Keratinocyte (primary cell): Measurements from ENCODE around the gene TNS1. TPM values are rescaled to one million over a fixed set of nuclear protein-coding genes. Genes with fewer than 3 reads are reported as not detected.
"Not testable (repeated sequence)": the region's sequence is repeated elsewhere in the genome, so short reads cannot be mapped to it uniquely, and the experiment has no call there.

Experiments used
- DNase-seq: peaks from one replicate; pipeline ENCODE4 v3.0.0-alpha.2; 2011; ENCODE audit warnings: low read depth, missing footprints, low spot score
- FAIRE-seq: peaks from 2 replicates; lab custom pipeline; 2011; peaks lifted over from hg19 to GRCh38; lab: Jason Lieb, UNC
- H2AFZ ChIP-seq: 2 replicates; pipeline ENCODE4 v1.6.0; 2012; ENCODE audit warnings: low read length, control low read depth, inconsistent platforms; ENCODE audit not compliant: control insufficient read depth
- H3K27ac ChIP-seq: 2 replicates; pipeline ENCODE4 v1.5.1; 2011; ENCODE audit warnings: low read length; ENCODE audit not compliant: control insufficient read depth, insufficient read depth
- H3K27me3 ChIP-seq: 3 replicates; pipeline ENCODE4 v1.6.0; 2011; ENCODE audit warnings: low read length; ENCODE audit not compliant: control insufficient read depth, insufficient read depth; ENCODE audit errors: extremely low read depth
- H3K36me3 ChIP-seq, 2 experiments: 2 replicates in 1 of 2; 3 replicates in 1 of 2; pipeline ENCODE4 v1.5.1; 2011; ENCODE audit warnings: low read length in 2 of 2, mild to moderate bottlenecking in 1 of 2; ENCODE audit not compliant: control insufficient read depth in 2 of 2, insufficient read depth in 2 of 2; ENCODE audit errors: extremely low read depth in 1 of 2
- H3K4me1 ChIP-seq: 3 replicates; pipeline ENCODE4 v1.5.1; 2011; ENCODE audit warnings: low read length; ENCODE audit not compliant: control insufficient read depth, insufficient read depth; ENCODE audit errors: extremely low read depth
- H3K4me2 ChIP-seq: 3 replicates; pipeline ENCODE4 v1.6.0; 2011; ENCODE audit warnings: low read depth, low read length; ENCODE audit not compliant: control insufficient read depth, insufficient read depth; ENCODE audit errors: extremely low read depth
- H3K4me3 ChIP-seq, 3 experiments: fragments of 200-600 bp in 1 of 3; sonication (generic) in 1 of 3; 2 replicates in 2 of 3; 3 replicates in 1 of 3; pipeline ENCODE4 v1.5.1; 2011 to 2016; ENCODE audit warnings: low read length in 3 of 3, mild to moderate bottlenecking in 3 of 3, control low read depth in 2 of 3, inconsistent platforms in 1 of 3, low read depth in 1 of 3, mixed read lengths in 1 of 3, mixed run types in 1 of 3, moderate library complexity in 1 of 3; ENCODE audit not compliant: control insufficient read depth in 2 of 3, insufficient read depth in 2 of 3; ENCODE audit errors: extremely low read depth in 1 of 3
- H3K79me2 ChIP-seq: 2 replicates; pipeline ENCODE4 v1.6.0; 2012; ENCODE audit warnings: low read length; ENCODE audit not compliant: control insufficient read depth, insufficient read depth
- H3K9ac ChIP-seq: 3 replicates; pipeline ENCODE4 v1.6.0; 2011; ENCODE audit warnings: low read length; ENCODE audit not compliant: control insufficient read depth, insufficient read depth; ENCODE audit errors: extremely low read depth
- H3K9me1 ChIP-seq: 3 replicates; pipeline ENCODE4 v1.6.0; 2011; ENCODE audit warnings: low read length; ENCODE audit not compliant: control insufficient read depth, insufficient read depth; ENCODE audit errors: extremely low read depth
- H3K9me3 ChIP-seq: 2 replicates; pipeline ENCODE4 v1.5.1; 2012; ENCODE audit warnings: low read depth, low read length; ENCODE audit not compliant: control insufficient read depth
- H4K20me1 ChIP-seq: 3 replicates; pipeline ENCODE4 v1.6.0; 2011; ENCODE audit warnings: low read length; ENCODE audit not compliant: control insufficient read depth, insufficient read depth; ENCODE audit errors: extremely low read depth
- EZH2 ChIP-seq: IDR thresholded peaks from one replicate; pipeline ENCODE4 v1.6.1; 2012; ENCODE audit warnings: inconsistent platforms, mild to moderate bottlenecking, low read length, moderate library complexity
- dilution Hi-C: fragments of 300-500 bp; cut with MboI; formaldehyde crosslinking; loops from one replicate; pipeline ENCODE4 v1.7.0; 2020; ENCODE audit warnings: low sequenced_read_pairs; ENCODE audit not compliant: extremely low pct_ligation_motif_present
- polyA plus RNA-seq, 5 experiments: library from polyadenylated mRNA; depleted of rRNA in 3 of 5; stranded (reverse) in 3 of 5; stranded (forward) in 1 of 5; unstranded in 1 of 5; fragments of >200 nt; gene quantifications; 1 replicate in 1 of 5; 2 replicates in 3 of 5; 3 replicates in 1 of 5; pipeline versions ENCODE4 v1.2.1 to v1.2.3, GENCODE V29; 2011 to 2012; ENCODE audit warnings: missing spikeins in 2 of 5, low read depth in 1 of 5, low replicate concordance in 1 of 5
- TF ChIP-seq, protein P1 (sequence below), 3 experiments: IDR thresholded peaks in 1 of 3; conservative IDR thresholded peaks in 1 of 3; optimal IDR thresholded peaks in 1 of 3; 2 replicates in 2 of 3; 3 replicates in 1 of 3; pipeline versions ENCODE3 to v1.5.1; 2011; ENCODE audit warnings: low read length in 3 of 3, mild to moderate bottlenecking in 3 of 3, moderate library complexity in 2 of 3, control low read depth in 1 of 3, inconsistent platforms in 1 of 3; ENCODE audit not compliant: insufficient read depth in 2 of 3; ENCODE audit errors: extremely low read depth in 1 of 3

Gene TNS1
- polyA plus RNA-seq, 1 donor (not counting 4 experiments of a cell fraction or from before 2014, with no cell fraction given): 2.5 TPM

GRCh38 chr2:218019411-218020060 lies 16.7 kb upstream of the TNS1 start:
- no peak overlapping the region for H3K27ac ChIP-seq
- no peaks in the 10 kb centered on the region for H3K9me1 ChIP-seq
- TF ChIP-seq, protein P1, sequence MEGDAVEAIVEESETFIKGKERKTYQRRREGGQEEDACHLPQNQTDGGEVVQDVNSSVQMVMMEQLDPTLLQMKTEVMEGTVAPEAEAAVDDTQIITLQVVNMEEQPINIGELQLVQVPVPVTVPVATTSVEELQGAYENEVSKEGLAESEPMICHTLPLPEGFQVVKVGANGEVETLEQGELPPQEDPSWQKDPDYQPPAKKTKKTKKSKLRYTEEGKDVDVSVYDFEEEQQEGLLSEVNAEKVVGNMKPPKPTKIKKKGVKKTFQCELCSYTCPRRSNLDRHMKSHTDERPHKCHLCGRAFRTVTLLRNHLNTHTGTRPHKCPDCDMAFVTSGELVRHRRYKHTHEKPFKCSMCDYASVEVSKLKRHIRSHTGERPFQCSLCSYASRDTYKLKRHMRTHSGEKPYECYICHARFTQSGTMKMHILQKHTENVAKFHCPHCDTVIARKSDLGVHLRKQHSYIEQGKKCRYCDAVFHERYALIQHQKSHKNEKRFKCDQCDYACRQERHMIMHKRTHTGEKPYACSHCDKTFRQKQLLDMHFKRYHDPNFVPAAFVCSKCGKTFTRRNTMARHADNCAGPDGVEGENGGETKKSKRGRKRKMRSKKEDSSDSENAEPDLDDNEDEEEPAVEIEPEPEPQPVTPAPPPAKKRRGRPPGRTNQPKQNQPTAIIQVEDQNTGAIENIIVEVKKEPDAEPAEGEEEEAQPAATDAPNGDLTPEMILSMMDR (optimal IDR thresholded peaks at IDR 0.05 in 1 of 3, IDR thresholded peaks at IDR 0.05 in 1 of 3, conservative IDR thresholded peaks at IDR 0.05 in 1 of 3; ENCODE audit: extremely low read depth in 1 of 3, insufficient read depth in 2 of 3, low read length in 3 of 3): no peak
- TF ChIP-seq EZH2: no peak
- dilution Hi-C loops: no loop called here
- H2AFZ ChIP-seq: no peak overlapping the region
- no peak overlapping the region for H3K4me3 ChIP-seq
- no peaks in the 10 kb centered on the region for H3K36me3 ChIP-seq
- H3K9me3 ChIP-seq: no peaks in the 10 kb centered on the region
- no peaks in the 10 kb centered on the region for H4K20me1 ChIP-seq
- H3K4me1 ChIP-seq: no peaks in the 10 kb centered on the region
- peaks cover 21% of the 10 kb centered on the region for H3K27me3 ChIP-seq
- no peak for DNase-seq
- H3K9ac ChIP-seq: no peak overlapping the region
- FAIRE-seq: no peak
- no peak overlapping the region for H3K4me2 ChIP-seq
- H3K79me2 ChIP-seq: no peaks in the 10 kb centered on the region

- dilution Hi-C loops, FAIRE-seq, H3K4me1 ChIP-seq, H3K27ac ChIP-seq, H3K4me2 ChIP-seq, H3K79me2 ChIP-seq, H2AFZ ChIP-seq, H4K20me1 ChIP-seq, H3K9ac ChIP-seq, H3K9me1 ChIP-seq, H3K9me3 ChIP-seq, DNase-seq, H3K36me3 ChIP-seq, H3K4me3 ChIP-seq: not testable (repeated sequence)
- peaks cover 26% of the 10 kb centered on the region for H3K27me3 ChIP-seq
Observed at GRCh38 chr2:218018842-218019125, 16.0 kb upstream of the TNS1 start.
